Hindlimb muscle (tissue), 1 donor: ENCODE results near the gene KCNJ6. TPM values are rescaled to one million over a fixed set of nuclear protein-coding genes. Genes with fewer than 3 reads are reported as not detected.

ENCODE experiments used
- DNase-seq: peaks from one replicate; pipeline ENCODE4 v3.0.0-alpha.2; 2013
- polyA plus RNA-seq: library from polyadenylated mRNA; unstranded; fragments of 120-200 nt; gene quantifications from one replicate; pipeline ENCODE4 v1.2.1, GENCODE V29; 2013; ENCODE audit not compliant: insufficient read length

KCNJ6 gene
- polyA plus RNA-seq, 1 donor = 1.1 TPM

DNA sequence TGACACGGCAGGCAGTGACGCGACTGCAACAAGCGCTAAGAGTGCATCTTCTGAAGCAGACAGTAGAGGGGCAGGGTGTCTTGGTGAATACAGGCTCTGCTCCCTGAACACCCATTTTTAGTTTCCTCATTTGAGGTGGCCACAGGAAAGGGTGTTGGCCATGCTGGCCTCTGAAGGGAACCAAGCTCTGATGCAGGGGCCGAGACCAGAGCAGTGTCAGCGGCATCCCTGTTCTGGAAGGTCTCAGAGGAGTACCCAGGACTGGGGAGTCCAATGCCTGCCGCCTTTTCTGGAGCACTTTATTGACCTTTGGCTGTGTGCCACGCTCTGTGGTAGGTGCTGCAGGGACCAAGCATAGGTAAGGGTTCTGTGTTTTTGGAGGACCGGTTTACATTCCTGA lies 100.4 kb downstream of the KCNJ6 start:
- DNase-seq = no peak

- no peak for DNase-seq
These were observed 104.5 kb downstream of the KCNJ6 start for GRCh38 chr21:37811711-37812110.

- DNase-seq = no peak
These were observed 108.0 kb downstream of the KCNJ6 start for GRCh38 chr21:37808261-37808660.

DNA sequence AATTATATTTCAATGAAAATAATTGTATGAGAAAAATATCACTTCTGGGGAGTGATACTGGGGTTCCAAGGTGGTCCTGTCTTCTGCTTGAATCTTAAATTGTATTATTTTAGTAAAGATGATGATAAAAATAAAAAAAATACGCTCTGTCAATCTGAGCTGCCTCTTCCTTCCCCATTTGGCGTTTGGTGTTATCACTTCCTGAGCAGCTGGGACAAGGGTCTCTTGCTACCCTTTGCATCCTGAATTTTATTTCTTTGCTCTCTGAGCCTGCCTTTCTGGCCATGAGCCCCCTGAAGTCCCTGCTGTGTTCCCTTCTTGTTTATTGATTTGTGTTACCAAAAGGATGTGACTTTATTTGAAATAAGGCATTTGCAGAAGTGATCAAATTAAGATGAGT lies 111.0 kb downstream of the KCNJ6 start:
- DNase-seq = no peak

DNA sequence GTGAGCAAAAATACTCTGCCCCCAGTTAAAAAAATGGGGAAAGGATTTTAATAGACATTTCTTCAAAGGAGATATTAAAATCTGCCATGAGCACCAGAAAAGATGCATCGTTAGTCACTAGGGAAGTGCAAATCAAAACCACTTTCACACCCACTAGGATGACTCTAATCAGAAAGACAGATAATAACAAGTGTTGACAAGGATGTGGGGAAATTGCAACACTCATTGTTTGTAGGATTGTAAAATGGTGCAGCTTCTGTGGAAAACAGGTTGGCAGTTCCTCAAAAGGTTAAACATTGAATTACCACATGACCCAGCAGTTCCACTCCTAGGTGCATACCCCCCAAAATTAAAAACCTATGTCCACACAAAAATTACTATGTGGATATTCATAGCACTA lies 112.3 kb downstream of the KCNJ6 start:
- no peak for DNase-seq

GRCh38 chr21:37803101-37803651 lies 113.1 kb downstream of the KCNJ6 start:
- DNase-seq = no peak

- no peak for DNase-seq
These were observed 115.7 kb downstream of the KCNJ6 start for GRCh38 chr21:37800456-37801061.

- DNase-seq = no peak
These were observed 116.2 kb downstream of the KCNJ6 start for GRCh38 chr21:37800057-37800455.

DNA sequence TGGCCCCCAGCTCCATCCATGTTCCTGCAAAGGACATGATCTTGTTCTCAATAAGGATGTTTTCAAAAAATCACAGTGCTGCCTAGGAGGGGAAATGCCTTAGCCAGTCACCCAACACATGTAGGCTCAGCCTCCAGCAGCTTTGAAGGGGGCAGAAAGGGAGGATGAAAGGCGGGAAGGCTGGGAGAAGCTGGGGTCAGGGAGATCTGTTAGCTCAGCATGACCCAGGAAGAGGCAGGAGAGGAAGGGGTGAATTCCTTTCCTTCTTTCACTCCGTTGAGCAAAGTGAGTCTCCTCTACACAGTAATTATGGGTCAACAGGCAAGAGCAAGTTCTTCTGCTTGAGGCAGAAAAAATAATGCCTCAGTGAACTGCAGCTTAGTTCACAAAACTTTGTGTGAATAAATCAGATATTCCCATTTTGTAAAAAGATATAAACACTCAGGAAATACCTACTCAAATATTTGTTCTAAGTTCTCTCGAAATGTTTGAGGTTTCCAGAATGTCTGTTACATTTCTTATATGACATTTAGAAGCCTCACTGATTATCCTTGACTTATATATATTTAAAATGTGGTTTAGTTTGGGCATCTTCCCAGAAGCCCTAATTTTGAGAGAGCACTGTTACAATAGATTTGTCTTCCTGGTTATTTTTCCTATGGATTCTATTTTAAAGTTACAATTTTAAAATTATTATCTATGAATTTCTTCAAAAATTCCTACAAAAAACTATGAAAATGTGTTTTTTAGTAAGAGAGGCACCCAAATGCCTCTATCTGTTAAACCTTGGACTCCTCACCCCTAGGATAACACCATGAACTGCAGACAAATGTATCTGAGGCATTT lies 116.8 kb downstream of the KCNJ6 start:
- DNase-seq = no peak

DNA sequence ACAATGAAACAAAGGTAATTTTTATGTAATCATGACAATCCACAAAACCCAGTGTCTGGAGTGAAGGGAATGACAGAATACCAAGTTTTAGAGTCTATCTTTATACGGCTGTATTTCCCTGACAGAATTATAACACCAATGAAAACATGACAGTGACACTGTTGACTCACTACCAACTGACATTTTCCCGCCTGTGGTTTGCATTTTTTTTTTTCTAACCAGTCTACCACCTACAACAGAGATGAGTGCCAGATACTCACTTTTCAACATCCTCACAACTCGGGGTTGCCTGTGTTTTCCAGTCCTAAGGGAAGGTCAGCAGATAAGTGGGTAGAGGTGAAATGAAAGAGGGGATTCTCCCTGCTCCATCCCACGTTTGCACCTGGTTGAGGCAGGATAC lies 118.9 kb downstream of the KCNJ6 start:
- no peak for DNase-seq

- DNase-seq = no peak
These were observed 120.2 kb downstream of the KCNJ6 start for GRCh38 chr21:37796011-37796410.

DNA sequence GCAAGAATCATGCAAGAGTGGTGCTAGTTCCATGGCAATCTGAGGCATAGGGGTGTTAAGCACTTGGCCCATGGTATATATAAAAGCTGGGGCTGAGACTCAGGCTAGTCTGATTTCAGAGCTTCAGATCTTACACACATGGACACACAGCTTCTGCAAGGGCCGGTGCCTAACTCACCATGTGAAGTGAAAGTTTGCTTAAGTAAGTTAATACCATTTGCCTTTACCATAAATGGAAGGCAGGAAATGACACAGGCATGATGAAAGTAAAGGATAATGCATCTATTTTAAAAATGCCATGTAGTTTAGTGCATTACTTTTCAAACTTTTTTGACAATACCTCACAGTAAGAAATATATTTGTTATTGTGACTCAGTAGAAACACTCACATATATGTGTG lies 122.6 kb downstream of the KCNJ6 start:
- DNase-seq = no peak

DNA sequence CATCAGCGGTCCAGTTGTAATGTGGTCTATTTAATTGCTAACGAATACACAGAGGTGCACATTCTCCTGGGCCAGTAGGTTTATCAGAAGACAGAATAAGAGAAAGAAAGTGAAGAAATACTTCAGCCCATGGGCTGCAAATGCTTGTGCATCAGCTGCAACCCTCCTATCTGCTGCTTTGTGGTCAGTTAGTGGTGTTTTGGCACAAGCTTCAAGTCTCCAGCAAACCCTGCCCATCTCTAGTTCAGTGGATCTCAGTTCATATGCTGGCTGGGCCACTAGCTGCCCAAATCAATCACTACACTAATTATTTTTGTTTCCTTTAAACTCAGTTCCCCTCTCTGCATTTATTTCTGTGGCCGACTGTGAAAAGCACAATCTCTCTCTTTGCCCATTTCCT lies 124.2 kb downstream of the KCNJ6 start:
- DNase-seq = no peak

GRCh38 chr21:37790905-37791304 lies 125.4 kb downstream of the KCNJ6 start:
- DNase-seq = no peak

- DNase-seq = no peak
These were observed 127.8 kb downstream of the KCNJ6 start for GRCh38 chr21:37788503-37788902.

DNA sequence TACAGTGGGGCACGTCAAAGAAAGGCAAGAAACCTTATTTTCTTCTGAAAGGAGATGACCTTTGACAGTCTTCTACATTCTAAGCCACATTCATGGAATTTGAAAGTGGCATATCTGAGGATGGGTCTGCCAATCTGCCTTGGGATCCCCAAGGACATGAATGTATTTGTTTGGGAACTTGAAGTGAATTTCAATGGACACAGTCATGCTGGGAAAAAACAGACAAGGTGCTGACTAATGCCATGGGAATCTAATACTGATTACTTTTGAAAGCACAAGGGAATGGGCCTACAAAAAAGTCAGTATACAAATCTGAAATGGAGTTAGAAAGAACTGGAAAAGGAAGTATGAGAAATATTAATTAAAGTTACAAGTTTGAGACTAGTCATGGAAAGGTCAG lies 128.8 kb downstream of the KCNJ6 start:
- DNase-seq = no peak

DNA sequence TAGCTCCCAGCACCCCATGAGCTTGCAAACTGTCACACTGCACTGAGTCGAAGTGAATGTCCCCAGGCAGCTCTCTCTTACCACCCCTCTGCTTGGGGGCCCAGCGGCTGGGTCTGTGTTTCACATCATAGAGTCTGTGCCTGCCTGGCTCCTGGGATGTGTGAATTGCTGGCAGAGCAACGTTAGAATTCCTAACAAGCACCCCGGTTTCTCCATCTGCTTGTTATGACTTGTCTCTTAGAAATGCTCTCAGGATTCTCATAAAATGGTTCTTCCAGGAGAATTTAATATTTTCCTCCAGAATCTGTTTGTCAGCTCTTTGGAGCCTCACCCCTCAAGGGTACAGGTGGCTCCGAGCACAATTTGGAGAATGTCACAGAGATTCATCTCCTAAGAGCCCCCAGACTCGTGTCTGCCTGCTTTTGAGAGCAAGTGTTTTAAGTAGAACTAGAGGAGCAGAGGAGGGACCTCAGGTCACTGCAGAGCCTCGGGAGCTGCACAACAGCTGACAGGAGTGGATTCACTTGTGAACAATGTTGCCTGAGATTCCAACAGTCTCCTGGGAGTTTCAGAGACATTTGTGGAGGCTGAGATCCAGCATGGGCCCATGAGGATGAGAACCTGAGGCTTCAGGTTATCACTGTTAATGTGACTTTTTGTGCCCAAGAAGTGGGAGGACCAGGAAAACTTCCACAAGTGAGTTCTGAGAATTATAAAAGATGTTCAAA lies 131.5 kb downstream of the KCNJ6 start:
- DNase-seq = no peak

GRCh38 chr21:37783016-37783415 lies 133.2 kb downstream of the KCNJ6 start:
- no peak for DNase-seq

DNA sequence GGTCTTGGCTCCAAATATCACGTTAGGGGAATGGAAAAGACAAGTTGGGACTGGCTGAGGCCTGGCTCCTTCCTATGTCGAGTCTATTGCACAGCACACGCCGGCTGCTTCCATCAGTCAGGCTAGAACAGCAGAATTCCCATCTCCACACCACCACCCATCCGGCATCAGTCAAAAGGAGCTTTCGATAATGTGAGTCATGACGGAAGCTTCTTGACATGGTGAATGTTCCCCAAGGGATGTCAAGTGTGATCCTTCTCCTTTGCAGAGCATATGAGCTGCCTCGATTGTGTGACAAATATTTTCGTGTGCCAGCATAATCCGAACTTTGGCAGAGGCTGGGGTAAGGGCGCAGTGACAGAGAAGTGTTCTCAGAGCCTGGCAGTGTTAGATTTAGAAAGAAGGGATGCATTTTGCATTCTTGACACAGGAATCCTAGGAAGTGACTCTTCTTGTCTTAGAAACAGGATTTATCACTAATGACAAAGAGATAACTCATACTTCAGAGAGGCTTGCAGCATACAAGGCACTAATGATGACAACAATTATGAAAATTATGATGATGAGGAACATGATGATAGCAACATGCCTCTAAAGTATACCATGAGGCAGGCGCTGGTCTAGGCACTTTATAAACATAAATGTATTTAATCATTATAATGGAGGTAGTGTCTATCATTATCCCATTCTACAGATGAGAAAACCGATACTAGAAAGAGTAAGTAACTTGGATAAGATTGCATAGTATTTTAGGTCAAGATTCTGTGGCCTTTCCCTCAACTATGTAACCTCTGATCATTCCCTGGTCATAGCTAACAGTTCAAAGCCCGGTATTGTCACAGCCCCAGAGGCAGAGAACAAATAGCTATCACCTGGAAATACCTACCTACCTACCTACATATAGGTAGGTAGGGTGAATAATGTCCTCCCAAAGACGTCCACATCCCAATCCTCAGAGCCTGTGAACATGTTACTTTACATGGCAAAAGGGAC lies 135.0 kb downstream of the KCNJ6 start:
- no peak for DNase-seq

DNA sequence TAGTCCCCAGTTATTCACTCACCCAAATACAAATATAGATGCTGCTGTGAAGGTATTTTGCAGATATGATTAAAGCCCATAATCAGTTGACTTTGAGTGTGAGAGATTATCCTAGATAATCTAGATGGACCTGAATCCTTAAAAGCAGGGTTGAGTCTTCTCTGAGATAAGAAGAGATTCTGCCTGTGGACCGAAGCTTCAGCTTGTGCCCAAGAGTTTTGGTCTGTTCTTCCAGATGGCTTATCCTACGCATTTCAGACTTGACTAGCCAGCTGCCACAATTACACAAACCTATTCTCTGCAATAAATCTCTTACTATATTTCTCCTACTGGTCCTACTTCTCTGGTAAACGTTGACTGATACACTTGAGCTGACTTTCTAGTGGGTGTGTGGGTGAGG lies 145.1 kb downstream of the KCNJ6 start:
- no peak for DNase-seq

GRCh38 chr21:37770461-37770860 lies 145.8 kb downstream of the KCNJ6 start:
- no peak for DNase-seq

- no peak for DNase-seq
These were observed 146.6 kb downstream of the KCNJ6 start for GRCh38 chr21:37769656-37770055.
